HCT116 (cell line): ENCODE results near the gene SYNJ2. TPM values are rescaled to one million over a fixed set of nuclear protein-coding genes. Genes with fewer than 3 reads are reported as not detected.

Source experiments
- ATAC-seq: fragments of 200-7000 bp; cut with Tn5 transposase; 2 replicates; pipeline ENCODE4 v1.9.1; 2020; ENCODE audit warnings: mild to moderate bottlenecking, moderate library complexity
- BruUV-seq: library from RNA; stranded (reverse); fragments of 400-500 nt; replicated peaks from 2 replicates; lab custom pipeline; 2021; lab: Mats Ljungman, UMichigan
- CTCF ChIA-PET: fragments of 300-600 bp; sonication (Branson Sonifier 250); formaldehyde crosslinking; loops from one replicate; lab custom pipeline; 2021; ENCODE audit warnings: antibody characterized with exemption; lab: Charles Lee
- POLR2A ChIA-PET: fragments of 300-600, 350-600 bp; sonication (Branson Sonifier 250); formaldehyde crosslinking; loops from one replicate; lab custom pipeline; 2021; ENCODE audit warnings: antibody characterized with exemption; lab: Charles Lee
- RAD21 ChIA-PET, 2 experiments: fragments of 300-600 bp; sonication (Branson Sonifier 250); formaldehyde crosslinking; loops; one replicate each; lab custom pipeline; 2023; ENCODE audit warnings: low total read pairs in 2 of 2; ENCODE audit not compliant: uncharacterized antibody in 2 of 2, unreplicated experiment in 2 of 2, low non-redundant PET in 1 of 2; lab: Charles Lee
- DNase-seq: peaks from one replicate; pipeline ENCODE4 v3.0.0-alpha.2; 2010; ENCODE audit warnings: low read depth, low spot score
- H2AFZ ChIP-seq: fragments of 200-600 bp; shearing (Covaris generic), sonication (generic); 2 replicates; pipeline ENCODE4 v1.6.1; 2017; ENCODE audit warnings: low read depth, mixed run types, mixed read lengths, antibody characterized with exemption, low read length; ENCODE audit not compliant: poor library complexity, severe bottlenecking
- H3K27ac ChIP-seq: 2 replicates; pipeline ENCODE4 v1.5.1; 2012; ENCODE audit warnings: low read depth, low read length
- H3K27me3 ChIP-seq: fragments of 200-600 bp; sonication (generic); 2 replicates; pipeline ENCODE4 v1.6.1; 2016; ENCODE audit warnings: mixed run types, low read length, mixed read lengths; ENCODE audit not compliant: insufficient read depth
- H3K36me3 ChIP-seq, 2 experiments: fragments of 200-500 bp in 1 of 2; fragments of 200-600 bp in 1 of 2; sonication (Bioruptor generic) in 1 of 2; sonication (generic) in 1 of 2; 2 replicates each; pipeline versions ENCODE4 v1.5.1 to v1.6.1; 2014 to 2016; ENCODE audit warnings: low read length in 2 of 2, inconsistent platforms in 1 of 2, mixed read lengths in 1 of 2, mixed run types in 1 of 2; ENCODE audit not compliant: insufficient read depth in 2 of 2, control insufficient read depth in 1 of 2
- H3K4me1 ChIP-seq, 2 experiments: fragments of 200-600 bp in 1 of 2; sonication (generic) in 1 of 2; 2 replicates each; pipeline versions ENCODE4 v1.5.1 to v1.6.1; 2012 to 2017; ENCODE audit warnings: low read length in 2 of 2, inconsistent platforms in 1 of 2, mild to moderate bottlenecking in 1 of 2, mixed read lengths in 1 of 2, mixed run types in 1 of 2, moderate library complexity in 1 of 2; ENCODE audit not compliant: insufficient read depth in 2 of 2, control insufficient read depth in 1 of 2
- H3K4me2 ChIP-seq: fragments of 200-600 bp; sonication (generic); 2 replicates; pipeline ENCODE4 v1.6.1; 2017; ENCODE audit warnings: mixed run types, low read length, mixed read lengths
- H3K4me3 ChIP-seq, 2 experiments: fragments of 200-600 bp in 1 of 2; sonication (generic) in 1 of 2; replicated peaks in 1 of 2; 2 replicates each; pipeline ENCODE4 v1.5.1; 2011 to 2016; ENCODE audit warnings: low read length in 2 of 2, control low read depth in 1 of 2, low read depth in 1 of 2, mild to moderate bottlenecking in 1 of 2, mixed read lengths in 1 of 2, mixed run types in 1 of 2
- H3K79me2 ChIP-seq: fragments of 200-600 bp; sonication (generic); 2 replicates; pipeline ENCODE4 v1.6.1; 2017; ENCODE audit warnings: mild to moderate bottlenecking, mixed run types, low read length, moderate library complexity, mixed read lengths; ENCODE audit not compliant: insufficient read depth
- H3K9ac ChIP-seq: fragments of 200-600 bp; sonication (generic); 2 replicates; pipeline ENCODE4 v1.6.1; 2016; ENCODE audit warnings: low read length, mixed read lengths
- H3K9me2 ChIP-seq: fragments of 200-600 bp; sonication (generic), shearing (Covaris generic); 2 replicates; pipeline ENCODE4 v1.6.1; 2017; ENCODE audit warnings: mixed run types, mild to moderate bottlenecking, moderate library complexity; ENCODE audit not compliant: insufficient read depth
- H3K9me3 ChIP-seq, 2 experiments: fragments of 200-500 bp in 1 of 2; fragments of 200-600 bp in 1 of 2; sonication (Bioruptor generic) in 1 of 2; sonication (generic) in 1 of 2; 2 replicates each; pipeline ENCODE4 v1.6.1; 2014 to 2017; ENCODE audit warnings: low read length in 2 of 2, mixed read lengths in 2 of 2, inconsistent platforms in 1 of 2, low read depth in 1 of 2, mild to moderate bottlenecking in 1 of 2, mixed run types in 1 of 2, moderate library complexity in 1 of 2; ENCODE audit not compliant: control insufficient read depth in 1 of 2, insufficient read depth in 1 of 2
- H4K20me1 ChIP-seq: fragments of 200-600 bp; sonication (generic), shearing (Covaris generic); 2 replicates; pipeline ENCODE4 v1.6.1; 2017; ENCODE audit warnings: mixed run types, mild to moderate bottlenecking, moderate library complexity; ENCODE audit not compliant: insufficient read depth
- CEBPB ChIP-seq: IDR thresholded peaks from 2 replicates; pipeline ENCODE4 v1.6.1; 2012; ENCODE audit warnings: low read depth
- EGR1 ChIP-seq: IDR thresholded peaks from 2 replicates; pipeline ENCODE4 v1.6.1; 2012; ENCODE audit warnings: low read depth
- ELF1 ChIP-seq: IDR thresholded peaks from 2 replicates; pipeline ENCODE4 v1.6.1; 2012; ENCODE audit warnings: low read depth, borderline replicate concordance
- EZH2 ChIP-seq: fragments of 200-600 bp; sonication (generic); IDR thresholded peaks from 2 replicates; pipeline ENCODE4 v1.6.1; 2017; ENCODE audit warnings: antibody characterized with exemption, mixed run types
- FOSL1 ChIP-seq: IDR thresholded peaks from 2 replicates; pipeline ENCODE4 v1.6.1; 2012; ENCODE audit warnings: low read depth
- JUND ChIP-seq: IDR thresholded peaks from 2 replicates; pipeline ENCODE4 v1.6.1; 2012
- RAD21 ChIP-seq: IDR thresholded peaks from 2 replicates; pipeline ENCODE4 v1.6.1; 2012; ENCODE audit warnings: low read depth, mild to moderate bottlenecking
- SP1 ChIP-seq: IDR thresholded peaks from 2 replicates; pipeline ENCODE4 v1.6.1; 2012; ENCODE audit warnings: low read depth
- SRF ChIP-seq: IDR thresholded peaks from 2 replicates; pipeline ENCODE4 v1.6.1; 2012; ENCODE audit warnings: low read depth
- YY1 ChIP-seq: IDR thresholded peaks from 2 replicates; pipeline ENCODE4 v1.6.1; 2011; ENCODE audit warnings: low read length, low read depth, moderate library complexity, mild to moderate bottlenecking; ENCODE audit not compliant: insufficient replicate concordance; ENCODE audit errors: extremely low read depth
- ZFX ChIP-seq: fragments of 450-650 bp; IDR thresholded peaks from 2 replicates; pipeline ENCODE4 v1.6.1; 2017
- ZNF274 ChIP-seq: fragments of 200-500 bp; sonication (Bioruptor generic); IDR thresholded peaks from 2 replicates; pipeline ENCODE4 v1.6.1; 2014; ENCODE audit warnings: mild to moderate bottlenecking, low read depth, low read length, inconsistent platforms
- intact Hi-C: fragments of 100-400 bp; cut with micrococcal nuclease; formaldehyde crosslinking; loops from 2 replicates; pipeline ENCODE4 v1.10.0; 2022
- total RNA-seq: library from RNA; stranded (reverse); gene quantifications from one replicate; pipeline ENCODE4 v1.2.1, GENCODE V29; 2021; ENCODE audit not compliant: unreplicated experiment
- TF ChIP-seq, protein P1 (sequence below): IDR thresholded peaks from 2 replicates; pipeline ENCODE4 v1.6.1; 2012
- TF ChIP-seq, protein P2 (sequence below), 3 experiments: fragments of 200-600 bp in 1 of 3; sonication (generic) in 1 of 3; IDR thresholded peaks in 2 of 3; conservative IDR thresholded peaks in 1 of 3; 2 replicates each; pipeline ENCODE4 v1.5.1; 2012 to 2017; ENCODE audit warnings: low read depth in 2 of 3, low read length in 2 of 3, antibody characterized with exemption in 1 of 3, borderline replicate concordance in 1 of 3, control low read depth in 1 of 3, mild to moderate bottlenecking in 1 of 3, mixed read lengths in 1 of 3, mixed run types in 1 of 3, moderate library complexity in 1 of 3; ENCODE audit not compliant: insufficient read depth in 1 of 3
- TF ChIP-seq, protein P3 (sequence below): IDR thresholded peaks from 2 replicates; pipeline ENCODE4 v1.6.1; 2012
- TF ChIP-seq, protein P4 (sequence below): IDR thresholded peaks from 2 replicates; pipeline ENCODE4 v1.6.1; 2012; ENCODE audit warnings: low read depth

The SYNJ2 gene
- total RNA-seq, 1 experiment from 2014 or later = 23.9 TPM

DNA sequence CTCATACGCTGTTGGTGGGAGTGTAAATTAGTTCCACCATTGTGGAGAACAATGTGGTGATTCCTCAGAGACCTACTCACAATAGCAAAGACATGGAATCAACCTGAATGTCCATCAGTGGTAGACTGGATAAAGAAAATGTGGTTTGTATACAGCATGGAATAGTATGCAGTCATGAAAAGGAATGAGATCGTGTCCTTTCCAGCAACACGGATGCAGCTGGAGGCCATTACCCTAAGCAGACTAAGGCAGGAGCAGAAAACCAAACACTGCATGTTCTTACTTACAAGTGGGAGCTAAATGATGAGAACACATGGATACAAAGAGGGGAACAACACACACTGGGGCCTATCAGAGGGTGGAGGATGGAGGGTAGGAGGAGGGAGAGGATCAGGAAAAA, 54.6 kb downstream of the SYNJ2 start:
- no peak for TF ChIP-seq EZH2
- TF ChIP-seq EGR1 = no peak
- TF ChIP-seq, protein P1, sequence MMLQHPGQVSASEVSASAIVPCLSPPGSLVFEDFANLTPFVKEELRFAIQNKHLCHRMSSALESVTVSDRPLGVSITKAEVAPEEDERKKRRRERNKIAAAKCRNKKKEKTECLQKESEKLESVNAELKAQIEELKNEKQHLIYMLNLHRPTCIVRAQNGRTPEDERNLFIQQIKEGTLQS = no peak
- TF ChIP-seq, protein P2, sequence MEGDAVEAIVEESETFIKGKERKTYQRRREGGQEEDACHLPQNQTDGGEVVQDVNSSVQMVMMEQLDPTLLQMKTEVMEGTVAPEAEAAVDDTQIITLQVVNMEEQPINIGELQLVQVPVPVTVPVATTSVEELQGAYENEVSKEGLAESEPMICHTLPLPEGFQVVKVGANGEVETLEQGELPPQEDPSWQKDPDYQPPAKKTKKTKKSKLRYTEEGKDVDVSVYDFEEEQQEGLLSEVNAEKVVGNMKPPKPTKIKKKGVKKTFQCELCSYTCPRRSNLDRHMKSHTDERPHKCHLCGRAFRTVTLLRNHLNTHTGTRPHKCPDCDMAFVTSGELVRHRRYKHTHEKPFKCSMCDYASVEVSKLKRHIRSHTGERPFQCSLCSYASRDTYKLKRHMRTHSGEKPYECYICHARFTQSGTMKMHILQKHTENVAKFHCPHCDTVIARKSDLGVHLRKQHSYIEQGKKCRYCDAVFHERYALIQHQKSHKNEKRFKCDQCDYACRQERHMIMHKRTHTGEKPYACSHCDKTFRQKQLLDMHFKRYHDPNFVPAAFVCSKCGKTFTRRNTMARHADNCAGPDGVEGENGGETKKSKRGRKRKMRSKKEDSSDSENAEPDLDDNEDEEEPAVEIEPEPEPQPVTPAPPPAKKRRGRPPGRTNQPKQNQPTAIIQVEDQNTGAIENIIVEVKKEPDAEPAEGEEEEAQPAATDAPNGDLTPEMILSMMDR (IDR thresholded peaks at IDR 0.05 in 2 of 3, conservative IDR thresholded peaks at IDR 0.05 in 1 of 3; ENCODE audit: borderline replicate concordance in 1 of 3, insufficient read depth in 1 of 3, low read depth in 2 of 3, low read length in 2 of 3) = no peak
- TF ChIP-seq ELF1 = no peak
- TF ChIP-seq CEBPB = no peak
- TF ChIP-seq YY1 = no peak
- no peak overlapping the region for H3K4me2 ChIP-seq
- DNase-seq = no peak
- ChIA-PET POLR2A (no interaction called here), CTCF (interaction anchor here (0.7 kb wide), 1 partner anchor 97 kb away, joined by 3 read pairs; no protein-coding TSS in a partner anchor), RAD21 (no interaction called here)
- H3K27me3 ChIP-seq = no peaks in the 10 kb centered on the region
- H3K36me3 ChIP-seq = peaks cover 0 to 10% of the 10 kb centered on the region in 2 experiments; a peak in 1 of 4 replicates
- H3K9me3 ChIP-seq = no peaks in the 10 kb centered on the region
- peaks cover 46 to 49% of the 10 kb centered on the region in 2 experiments for H3K4me1 ChIP-seq
- ATAC-seq = no peak
- no peaks in the 10 kb centered on the region for H4K20me1 ChIP-seq
- H3K4me3 ChIP-seq = no peak overlapping the region
- H3K79me2 ChIP-seq = no peaks in the 10 kb centered on the region; the same call in 1 of the 2 replicates
- no peak overlapping the region for H2AFZ ChIP-seq
- no peak overlapping the region for H3K9ac ChIP-seq
- intact Hi-C loops = no loop called here
- BruUV-seq = no TSS peak
- H3K27ac ChIP-seq = no peak overlapping the region
- no peaks in the 10 kb centered on the region for H3K9me2 ChIP-seq

DNA sequence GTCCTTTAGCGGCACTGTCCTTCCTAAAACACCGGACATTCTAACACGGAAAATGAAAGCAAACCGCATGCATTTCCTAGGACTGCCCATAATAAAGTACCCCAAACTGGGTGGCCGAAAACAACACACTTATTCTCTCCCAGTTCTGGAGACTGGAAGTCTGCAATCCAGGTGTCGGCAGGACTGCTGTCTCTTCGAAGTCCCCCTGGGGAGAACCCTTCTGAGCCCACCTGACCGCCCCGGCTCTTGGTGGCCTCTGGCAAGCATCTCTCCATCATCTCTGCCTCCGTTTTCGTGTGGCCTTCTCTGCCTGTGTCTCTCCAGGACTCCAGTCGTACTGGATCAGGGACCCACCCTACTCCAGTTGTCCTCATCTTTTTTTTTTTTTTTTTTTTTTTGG, 55.4 kb downstream of the SYNJ2 start:
- DNase-seq (no peak), ATAC-seq (no peak)
- H3K4me1 ChIP-seq = peaks cover 46 to 49% of the 10 kb centered on the region in 2 experiments
- ChIA-PET POLR2A (interaction anchor here (1.0 kb wide), 1 partner anchor 11 kb away, joined by 5 read pairs; no protein-coding TSS in a partner anchor), CTCF (interaction anchor here (0.9 kb wide), 1 partner anchor 11 kb away, joined by 3 read pairs; no protein-coding TSS in a partner anchor), RAD21 (no interaction called here)
- no peaks in the 10 kb centered on the region for H4K20me1 ChIP-seq
- H3K4me2 ChIP-seq = no peak overlapping the region
- H3K9me2 ChIP-seq = no peaks in the 10 kb centered on the region
- H3K79me2 ChIP-seq = no peaks in the 10 kb centered on the region; the same call in 1 of the 2 replicates
- no peak overlapping the region for H3K4me3 ChIP-seq
- H3K36me3 ChIP-seq = peaks cover 0 to 10% of the 10 kb centered on the region in 2 experiments; a peak in 1 of 4 replicates
- no peak overlapping the region for H3K9ac ChIP-seq
- H3K27me3 ChIP-seq = no peaks in the 10 kb centered on the region
- intact Hi-C loops = no loop called here
- H3K27ac ChIP-seq = no peak overlapping the region
- no TSS peak for BruUV-seq
- no peak overlapping the region for H2AFZ ChIP-seq
- no peaks in the 10 kb centered on the region for H3K9me3 ChIP-seq
- TF ChIP-seq SP1 (no peak), RAD21 (no peak), FOSL1 (no peak), JUND (no peak), EZH2 (no peak), ZNF274 (no peak), SRF (no peak), ZFX (no peak), YY1 (no peak)
- TF ChIP-seq, protein P3, sequence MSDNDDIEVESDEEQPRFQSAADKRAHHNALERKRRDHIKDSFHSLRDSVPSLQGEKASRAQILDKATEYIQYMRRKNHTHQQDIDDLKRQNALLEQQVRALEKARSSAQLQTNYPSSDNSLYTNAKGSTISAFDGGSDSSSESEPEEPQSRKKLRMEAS = no peak
- TF ChIP-seq, protein P4, sequence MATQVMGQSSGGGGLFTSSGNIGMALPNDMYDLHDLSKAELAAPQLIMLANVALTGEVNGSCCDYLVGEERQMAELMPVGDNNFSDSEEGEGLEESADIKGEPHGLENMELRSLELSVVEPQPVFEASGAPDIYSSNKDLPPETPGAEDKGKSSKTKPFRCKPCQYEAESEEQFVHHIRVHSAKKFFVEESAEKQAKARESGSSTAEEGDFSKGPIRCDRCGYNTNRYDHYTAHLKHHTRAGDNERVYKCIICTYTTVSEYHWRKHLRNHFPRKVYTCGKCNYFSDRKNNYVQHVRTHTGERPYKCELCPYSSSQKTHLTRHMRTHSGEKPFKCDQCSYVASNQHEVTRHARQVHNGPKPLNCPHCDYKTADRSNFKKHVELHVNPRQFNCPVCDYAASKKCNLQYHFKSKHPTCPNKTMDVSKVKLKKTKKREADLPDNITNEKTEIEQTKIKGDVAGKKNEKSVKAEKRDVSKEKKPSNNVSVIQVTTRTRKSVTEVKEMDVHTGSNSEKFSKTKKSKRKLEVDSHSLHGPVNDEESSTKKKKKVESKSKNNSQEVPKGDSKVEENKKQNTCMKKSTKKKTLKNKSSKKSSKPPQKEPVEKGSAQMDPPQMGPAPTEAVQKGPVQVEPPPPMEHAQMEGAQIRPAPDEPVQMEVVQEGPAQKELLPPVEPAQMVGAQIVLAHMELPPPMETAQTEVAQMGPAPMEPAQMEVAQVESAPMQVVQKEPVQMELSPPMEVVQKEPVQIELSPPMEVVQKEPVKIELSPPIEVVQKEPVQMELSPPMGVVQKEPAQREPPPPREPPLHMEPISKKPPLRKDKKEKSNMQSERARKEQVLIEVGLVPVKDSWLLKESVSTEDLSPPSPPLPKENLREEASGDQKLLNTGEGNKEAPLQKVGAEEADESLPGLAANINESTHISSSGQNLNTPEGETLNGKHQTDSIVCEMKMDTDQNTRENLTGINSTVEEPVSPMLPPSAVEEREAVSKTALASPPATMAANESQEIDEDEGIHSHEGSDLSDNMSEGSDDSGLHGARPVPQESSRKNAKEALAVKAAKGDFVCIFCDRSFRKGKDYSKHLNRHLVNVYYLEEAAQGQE = no peak
